Measurements from ENCODE around the gene GSG1L2. TPM values are rescaled to one million over a fixed set of nuclear protein-coding genes. Genes with fewer than 3 reads are reported as not detected.

GSG1L2 gene
- total RNA-seq, 4 donors from 2014 or later: not detected

- Histone ChIP-seq H3K4me1 (no peaks in the 10 kb centered on the region), H3K27me3 (no peaks in the 10 kb centered on the region)
Observed at GRCh38 chr17:9765322-9765721, 56.6 kb downstream of the GSG1L2 start.

GRCh38 chr17:9763643-9764042 is 58.2 kb downstream of the GSG1L2 start:
- Histone ChIP-seq H3K4me1 (no peaks in the 10 kb centered on the region), H3K4me3 (no peak overlapping the region), H3K27me3 (no peaks in the 10 kb centered on the region), H3K36me3 (no peaks in the 10 kb centered on the region), H3K27ac (no peak overlapping the region), H3K9me3 (no peaks in the 10 kb centered on the region)
- DNase-seq: no peak
- TF ChIP-seq CTCF (IDR thresholded peaks at IDR 0.05) (no peak), POLR2A (IDR thresholded peaks at IDR 0.05) (no peak)

More at GRCh38 chr17:9765322-9765721, 56.6 kb downstream of the GSG1L2 start:
- Histone ChIP-seq H3K9me3 (no peaks in the 10 kb centered on the region), H3K36me3 (no peaks in the 10 kb centered on the region), H3K4me3 (no peak overlapping the region), H3K27ac (no peak overlapping the region)
- TF ChIP-seq POLR2A (IDR thresholded peaks at IDR 0.05) (no peak), CTCF (IDR thresholded peaks at IDR 0.05) (no peak)
- DNase-seq: no peak

DNA sequence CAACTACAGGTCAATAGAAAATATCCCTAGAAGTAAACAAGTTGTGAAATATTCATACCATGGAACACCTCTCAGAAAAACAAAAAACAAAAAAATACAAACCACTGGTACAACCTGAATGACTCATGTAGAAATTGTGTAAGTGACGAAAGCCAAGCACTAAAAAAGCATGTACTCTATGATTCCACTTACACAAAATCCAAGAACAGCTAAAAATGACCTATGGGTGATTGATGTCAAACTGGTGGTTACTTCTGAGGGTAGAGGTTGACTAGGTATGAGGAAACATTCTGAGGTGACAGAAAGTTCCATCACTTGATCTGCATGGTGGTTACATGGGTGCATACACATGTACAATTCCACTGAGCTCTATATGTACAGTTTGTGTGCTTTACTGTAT is 61.6 kb downstream of the GSG1L2 start:
- H3K27ac ChIP-seq: no peak overlapping the region
- no peaks in the 10 kb centered on the region for H3K9me3 ChIP-seq
- H3K4me1 ChIP-seq: no peaks in the 10 kb centered on the region
- H3K27me3 ChIP-seq: no peaks in the 10 kb centered on the region
- H3K4me3 ChIP-seq: no peak overlapping the region
- TF ChIP-seq POLR2A (IDR thresholded peaks at IDR 0.05) (no peak), CTCF (IDR thresholded peaks at IDR 0.05) (no peak)
- no peak for DNase-seq
- H3K36me3 ChIP-seq: no peaks in the 10 kb centered on the region

- DNase-seq: no peak
- H3K27me3 ChIP-seq: no peaks in the 10 kb centered on the region
- H3K27ac ChIP-seq: no peak overlapping the region
- no peaks in the 10 kb centered on the region for H3K4me1 ChIP-seq
- no peaks in the 10 kb centered on the region for H3K9me3 ChIP-seq
- H3K36me3 ChIP-seq: no peaks in the 10 kb centered on the region
- H3K4me3 ChIP-seq: no peak overlapping the region
- TF ChIP-seq POLR2A (IDR thresholded peaks at IDR 0.05) (no peak), CTCF (IDR thresholded peaks at IDR 0.05) (no peak)
Observed at GRCh38 chr17:9755083-9755482, 66.8 kb downstream of the GSG1L2 start.

Other genes with a start within 250 kb of the GSG1L2 start
- gene STX8, start 246.3 kb downstream of the GSG1L2 start, total RNA-seq: 100 to 1,000 TPM in 1 of 4 donors, 10 to 100 TPM in 3; 38.8 to 102 (median 68.5) TPM
- gene CFAP52, start 245.4 kb downstream of the GSG1L2 start, total RNA-seq: not detected
- gene USP43, start 176.6 kb downstream of the GSG1L2 start, total RNA-seq: 10 to 100 TPM in 3 of 4 donors, 1 to 10 TPM in 1; 7.4 to 34.8 (median 21.5) TPM
- not detected for gene DHRS7C, start 30.5 kb downstream of the GSG1L2 start, total RNA-seq
- gene GLP2R, start 3.8 kb upstream of the GSG1L2 start, total RNA-seq: 10 to 100 TPM in 3 of 4 donors, 1 to 10 TPM in 1; 7.4 to 94.1 (median 13.8) TPM
- gene RCVRN, start 83.2 kb upstream of the GSG1L2 start, total RNA-seq: not detected